Endometrial microvascular endothelial cells (primary cell): ENCODE measurements around the gene OR5L2. TPM values are rescaled to one million over a fixed set of nuclear protein-coding genes. Genes with fewer than 3 reads are reported as not detected.
"Not testable (repeated sequence)": the region's sequence is repeated elsewhere in the genome, so short reads cannot be mapped to it uniquely, and the experiment has no call there.

ENCODE experiments used
- in situ Hi-C: cut with HindIII; loops from 2 replicates; pipeline ENCODE4 v1.10.0; 2017; ENCODE audit warnings: low sequenced_read_pairs, low pct_unique_long_range_greater_than_20kb; ENCODE audit errors: inconsistent ontology term
- total RNA-seq: library from RNA; depleted of rRNA; stranded (reverse); fragments of >200 nt; gene quantifications from one replicate; pipeline ENCODE4 v1.2.3, GENCODE V29; 2015; ENCODE audit errors: inconsistent ontology term

OR5L2 gene
- not detected for total RNA-seq

GRCh38 chr11:55826919-55827318, at the start of gene OR5L2:
Gene OR5L2 (plus strand): TSS chr11:55827219. CDS start chr11:55827219, 0 bp downstream.
- in situ Hi-C loops: no loop called here

GRCh38 chr11:55791606-55792005, 35.4 kb upstream of the OR5L2 start:
- in situ Hi-C loops: no loop called here

- in situ Hi-C loops: no loop called here
Measured at GRCh38 chr11:55793321-55793720, 33.7 kb upstream of the OR5L2 start.

GRCh38 chr11:55795256-55795655, 31.8 kb upstream of the OR5L2 start, which contains the start of gene OR5D14:
Gene OR5D14 (plus strand): TSS chr11:55795556. CDS start chr11:55795556, 0 bp downstream.
- in situ Hi-C loops: no loop called here

- in situ Hi-C loops: no loop called here
Measured at GRCh38 chr11:55806248-55806647, 20.8 kb upstream of the OR5L2 start.

- in situ Hi-C loops: no loop called here
Measured at GRCh38 chr11:55811067-55811466, 16.0 kb upstream of the OR5L2 start, which contains the start of gene OR5L1. Gene OR5L1 (plus strand): TSS chr11:55811367. CDS start chr11:55811467, 100 bp downstream.

GRCh38 chr11:55819330-55819729, 7.7 kb upstream of the OR5L2 start, which contains the start of gene OR5D18:
Gene OR5D18 (plus strand): TSS chr11:55819630. CDS start chr11:55819630, 0 bp downstream.
- in situ Hi-C loops: no loop called here

- in situ Hi-C loops: no loop called here
Measured at GRCh38 chr11:55838452-55838851, 11.4 kb downstream of the OR5L2 start, which contains the start of gene OR5D16. Gene OR5D16 (plus strand): TSS chr11:55838752. CDS start chr11:55838752, 0 bp downstream.

- in situ Hi-C loops: no loop called here
Measured at GRCh38 chr11:55847453-55847852, 20.4 kb downstream of the OR5L2 start.

GRCh38 chr11:55849037-55849436, 22.0 kb downstream of the OR5L2 start:
- in situ Hi-C loops: no loop called here

- in situ Hi-C loops: no loop called here
Measured at GRCh38 chr11:55852141-55852540, 25.1 kb downstream of the OR5L2 start.

- in situ Hi-C loops: no loop called here
Measured at GRCh38 chr11:55854704-55855103, 27.7 kb downstream of the OR5L2 start.

- in situ Hi-C loops: not testable (repeated sequence)
Measured at GRCh38 chr11:55867354-55867753, 40.3 kb downstream of the OR5L2 start.

- in situ Hi-C loops: not testable (repeated sequence)
Measured at GRCh38 chr11:55872731-55873130, 45.7 kb downstream of the OR5L2 start.

- in situ Hi-C loops: not testable (repeated sequence)
Measured at GRCh38 chr11:55873146-55873545, 46.1 kb downstream of the OR5L2 start.

Other genes with a start within 250 kb of the OR5L2 start
- gene OR4C11, start 219.6 kb upstream of the OR5L2 start, total RNA-seq: not detected
- gene OR4P4, start 192.1 kb upstream of the OR5L2 start, total RNA-seq: not detected
- gene OR4S2, start 178.9 kb upstream of the OR5L2 start, total RNA-seq: not detected
- not detected for gene OR4C6, start 165.0 kb upstream of the OR5L2 start, total RNA-seq
- not detected for gene OR5D13, start 53.8 kb upstream of the OR5L2 start, total RNA-seq
- gene OR5D14, start 31.7 kb upstream of the OR5L2 start, total RNA-seq: not detected
- gene OR5L1, start 15.9 kb upstream of the OR5L2 start, total RNA-seq: not detected
- not detected for gene OR5D18, start 7.6 kb upstream of the OR5L2 start, total RNA-seq
- gene OR5D16, start 11.5 kb downstream of the OR5L2 start, total RNA-seq: not detected
- gene TRIM51, start 56.1 kb downstream of the OR5L2 start, total RNA-seq: not detected
- not detected for gene OR5W2, start 87.4 kb downstream of the OR5L2 start, total RNA-seq
- not detected for gene OR5I1, start 109.2 kb downstream of the OR5L2 start, total RNA-seq
- gene OR10AG1, start 142.7 kb downstream of the OR5L2 start, total RNA-seq: not detected
- gene OR5F1, start 167.4 kb downstream of the OR5L2 start, total RNA-seq: not detected
- not detected for gene OR5AS1, start 200.4 kb downstream of the OR5L2 start, total RNA-seq